GM19397 (cell line): ENCODE measurements around the gene GADD45G.

Experiments
- ATAC-seq: cut with Tn5 transposase; IDR thresholded peaks from one replicate; pipeline ENCODE4 v1.9.1; 2021; ENCODE audit warnings: mild to moderate bottlenecking, moderate library complexity; ENCODE audit not compliant: unreplicated experiment

Gene GADD45G

DNA sequence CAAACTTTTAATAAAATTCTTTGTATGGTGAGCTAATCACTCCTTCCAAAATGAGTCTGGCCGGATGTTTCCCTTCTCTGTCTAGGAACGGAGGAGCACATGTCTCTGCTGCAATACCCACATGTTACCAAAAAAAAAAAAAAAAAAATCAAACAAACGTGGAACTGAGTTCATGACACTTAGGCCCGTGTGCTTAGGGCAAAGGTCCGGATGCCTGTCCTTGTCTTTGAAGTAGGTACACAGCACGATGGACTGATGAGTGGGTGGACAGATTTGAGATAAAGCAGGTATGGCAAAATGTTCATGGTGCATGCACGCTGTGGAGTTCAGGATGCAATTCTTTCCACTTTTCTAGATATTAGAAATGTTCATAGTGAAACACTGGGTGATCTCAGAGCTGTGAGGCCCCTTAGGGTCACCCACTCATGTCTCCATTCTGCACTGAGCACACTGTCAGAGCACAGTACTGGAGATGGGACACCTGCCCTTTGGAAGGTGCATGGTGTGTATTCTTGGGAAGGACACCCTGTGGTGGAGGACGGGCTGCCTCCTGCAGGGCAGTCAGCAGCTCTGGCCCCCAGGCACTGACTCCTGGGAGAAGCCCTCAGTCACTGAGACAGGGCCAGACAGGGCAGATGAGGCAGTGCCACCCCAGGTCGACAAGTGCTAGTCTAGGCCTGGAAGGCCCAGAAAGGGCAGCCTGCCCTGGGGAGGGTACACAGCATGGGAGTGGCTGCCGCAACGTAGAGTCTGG lies 43.6 kb downstream of the GADD45G start:
- no peak for ATAC-seq

DNA sequence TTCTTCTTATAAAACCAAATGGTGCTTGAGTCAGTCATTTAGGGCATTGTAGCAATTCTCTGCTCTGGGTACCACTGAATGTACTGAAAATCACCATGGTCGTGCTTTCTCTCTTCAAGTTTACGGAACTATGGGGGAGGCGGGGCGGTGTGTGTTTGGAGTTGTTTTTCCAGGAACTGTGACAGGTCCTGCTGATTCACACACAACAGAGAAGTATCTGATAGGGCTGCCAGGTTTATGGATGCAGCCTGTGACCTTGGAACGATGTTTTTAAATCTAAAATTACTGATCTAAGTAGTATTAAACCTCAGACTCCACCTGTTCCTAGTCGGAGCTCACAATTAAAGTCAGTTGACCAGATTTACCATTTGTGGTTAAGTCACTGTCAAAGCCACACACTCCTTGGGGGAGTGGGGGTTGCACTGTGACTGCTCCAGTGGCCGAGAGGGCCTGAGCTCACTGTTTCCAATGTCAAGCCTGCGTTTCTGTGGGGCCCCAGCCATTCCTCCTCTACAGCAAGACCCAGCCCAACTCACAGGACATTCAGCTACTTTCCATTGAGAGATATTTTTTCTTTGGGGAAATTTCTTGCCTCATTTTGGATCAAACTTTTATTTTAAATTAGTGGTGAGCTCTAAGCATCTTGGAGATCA lies 44.4 kb downstream of the GADD45G start:
- no peak for ATAC-seq

DNA sequence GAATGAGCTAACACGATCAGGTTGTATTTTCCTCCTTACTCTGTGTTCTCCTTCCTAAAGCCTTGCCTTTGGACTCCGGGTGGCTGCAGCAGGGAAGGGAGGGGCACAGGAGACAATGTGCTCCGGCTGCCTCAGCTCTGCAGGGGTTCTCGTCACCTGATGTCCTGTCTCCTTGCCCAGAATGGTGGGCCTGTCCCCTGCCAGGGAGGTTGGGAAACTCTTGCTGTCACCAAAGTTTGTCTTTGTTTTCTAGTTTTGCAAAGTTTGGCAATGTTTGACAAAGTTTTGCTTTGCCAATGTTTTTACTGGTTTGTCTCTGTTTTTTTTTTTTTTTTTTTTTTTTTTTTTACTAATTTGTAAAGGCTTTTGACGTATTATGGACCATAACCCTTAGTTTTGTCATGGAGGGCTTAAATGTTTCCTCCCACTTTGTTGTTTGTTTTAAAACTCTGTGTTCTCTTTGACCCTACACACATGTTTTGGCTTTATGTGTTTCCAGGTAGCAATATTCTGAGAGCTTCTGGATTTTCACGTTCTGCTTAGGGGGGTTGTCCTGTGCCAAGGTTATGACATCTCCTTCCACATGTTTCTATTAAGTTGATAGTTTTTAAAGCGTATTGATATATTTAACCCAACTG lies 49.3 kb downstream of the GADD45G start:
- no peak for ATAC-seq

DNA sequence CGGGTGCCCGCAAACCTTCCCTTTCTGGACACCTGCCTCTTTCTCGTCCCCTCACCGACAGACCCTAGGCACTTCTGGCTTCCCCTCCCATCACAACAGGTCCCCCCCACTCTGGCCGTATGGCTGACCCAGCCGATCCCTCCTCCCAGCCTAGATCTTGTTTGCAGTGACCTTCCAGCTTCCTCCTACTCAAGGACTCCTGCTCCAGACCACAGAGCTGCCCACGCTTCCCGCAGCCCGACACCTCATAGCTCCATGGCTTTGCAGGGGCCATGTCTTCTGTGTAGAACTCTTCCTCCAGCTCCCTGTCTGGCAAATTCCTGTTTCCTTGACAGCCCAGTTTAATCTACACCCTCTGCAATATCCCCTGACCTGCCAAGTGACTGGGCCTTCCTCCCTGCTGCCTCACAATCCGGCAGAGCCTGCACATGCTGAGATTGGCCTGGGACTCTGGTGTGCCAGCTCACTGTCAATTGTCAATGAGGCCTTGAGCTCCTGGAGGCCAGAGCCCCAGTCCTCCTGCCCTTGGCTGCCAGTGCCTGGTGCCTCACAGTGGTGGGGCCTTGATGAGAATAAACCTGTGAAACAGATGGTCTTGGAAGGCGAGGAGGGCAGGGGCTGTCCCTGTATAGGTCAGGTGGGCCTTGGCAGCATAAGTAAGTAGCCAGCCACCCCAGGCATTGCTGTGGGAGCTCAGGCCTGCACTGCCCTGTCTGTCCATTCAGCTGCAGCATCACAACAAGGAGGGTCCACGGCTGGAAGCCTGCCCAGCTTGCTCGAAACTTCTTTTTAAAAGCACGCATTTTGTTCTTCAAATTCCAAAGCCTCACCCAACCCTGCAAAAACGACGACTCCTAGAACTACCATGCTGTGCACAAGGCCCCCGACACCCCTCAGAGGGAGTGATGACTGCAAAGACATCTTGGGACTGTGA lies 50.5 kb downstream of the GADD45G start:
- no peak for ATAC-seq
